VCaP (cell line): Measurements from ENCODE around the gene STPG1.
A peak's percentile ranks its signal among the peaks of the same experiment; 100 is the strongest.
"Not testable (repeated sequence)": the region's sequence is repeated elsewhere in the genome, so short reads cannot be mapped to it uniquely, and the experiment has no call there.

Experiments
- H3K27ac ChIP-seq: fragments of 450-650 bp; 2 replicates; pipeline ENCODE4 v1.5.1; 2017
- CTCF ChIP-seq: fragments of 450-650 bp; conservative IDR thresholded peaks from 2 replicates; pipeline ENCODE4 v1.5.1; 2017; ENCODE audit warnings: mild to moderate bottlenecking, moderate library complexity

STPG1 gene

DNA sequence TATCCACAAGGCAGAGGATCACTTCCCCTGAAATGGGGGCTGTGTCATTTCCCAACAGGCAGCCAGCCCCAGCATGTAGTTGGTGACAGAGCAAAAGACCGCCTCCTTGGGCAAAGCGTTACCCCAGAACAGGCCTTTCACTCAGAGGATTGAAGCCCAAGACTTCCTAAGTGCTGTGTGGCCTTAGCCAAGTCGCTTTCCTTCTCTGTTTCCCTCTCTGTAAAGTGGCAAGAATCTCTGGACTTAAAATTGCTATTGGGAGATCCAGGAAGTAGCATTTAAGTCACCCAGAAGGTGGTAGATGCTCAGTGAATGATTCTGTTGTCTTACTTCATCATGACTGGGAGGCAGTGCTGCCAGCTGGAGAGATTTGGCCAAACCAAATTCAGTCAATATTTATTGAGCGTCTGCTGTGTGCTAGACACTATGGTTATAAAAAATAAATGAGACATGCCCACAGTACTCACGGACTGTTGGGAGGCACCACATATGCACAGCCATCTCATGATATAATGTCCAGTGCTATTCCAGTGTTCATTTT, 37.3 kb upstream of the STPG1 start:
- no peak overlapping the region for H3K27ac ChIP-seq
- no peak for TF ChIP-seq CTCF

DNA sequence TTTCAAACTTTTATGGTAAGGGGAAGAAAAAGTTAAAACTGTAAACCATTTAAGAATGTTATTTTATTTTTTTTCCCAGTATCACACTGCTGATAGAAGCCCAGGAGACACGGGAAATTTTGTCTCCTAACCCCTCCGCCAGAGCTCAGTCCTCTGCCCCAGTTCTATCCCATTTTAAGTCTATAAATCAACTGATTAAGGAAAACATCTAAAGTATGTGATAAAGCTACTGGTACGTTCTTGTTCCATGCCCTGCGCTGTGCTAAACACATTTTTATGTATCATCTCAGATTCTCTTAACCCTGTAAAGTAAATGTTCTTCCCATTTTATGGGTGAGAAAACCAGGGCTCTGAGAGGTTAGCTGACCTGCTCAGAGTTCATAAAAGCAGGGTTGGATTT, 36.7 kb upstream of the STPG1 start:
- H3K27ac ChIP-seq = no peak overlapping the region
- TF ChIP-seq CTCF = no peak

DNA sequence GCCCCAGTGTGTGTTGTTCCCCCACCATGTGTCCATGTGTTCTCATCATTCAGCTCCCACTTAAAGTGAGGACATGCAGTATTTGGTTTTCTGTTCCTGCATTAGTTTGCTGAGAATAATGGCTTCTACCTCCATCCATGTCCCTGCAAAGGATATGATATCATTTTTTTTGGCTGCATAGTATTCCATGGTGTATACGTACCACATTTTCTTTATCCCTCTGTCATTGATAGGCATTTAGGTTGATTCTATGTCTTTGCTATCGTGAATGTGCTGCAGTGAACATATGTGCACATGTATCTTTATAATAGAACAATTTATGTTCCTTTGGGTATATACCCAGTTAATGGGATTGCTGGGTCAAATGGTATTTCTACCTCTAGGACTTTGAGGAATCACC, 32.9 kb upstream of the STPG1 start:
- H3K27ac ChIP-seq = not testable (repeated sequence)

GRCh38 chr1:24443241-24443656, 29.7 kb upstream of the STPG1 start:
- H3K27ac ChIP-seq = peak overlapping the region; percentile 21; the same call in 1 of the 2 replicates
- no peak for TF ChIP-seq CTCF

DNA sequence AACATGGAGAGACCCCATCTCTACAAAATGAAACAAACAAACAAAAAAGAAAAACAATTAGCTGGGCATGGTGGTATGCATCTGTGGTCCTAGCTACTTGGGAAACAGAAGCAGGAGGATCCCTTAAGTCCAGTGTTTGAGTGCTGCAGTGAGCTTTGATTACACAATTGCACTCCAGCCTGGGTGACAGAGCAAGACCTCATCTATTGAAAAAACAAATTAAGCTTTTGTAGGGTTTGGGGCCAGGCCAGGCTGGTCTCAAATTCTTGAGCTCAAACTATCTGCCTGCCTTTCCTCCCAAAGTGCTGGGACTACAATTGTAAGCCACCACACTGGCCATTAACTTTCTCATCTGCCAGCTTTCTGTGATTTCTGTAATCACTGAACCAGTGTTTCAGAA, 29.2 kb upstream of the STPG1 start:
- no peak for TF ChIP-seq CTCF
- H3K27ac ChIP-seq = peak overlapping the region; percentile 21; the same call in 1 of the 2 replicates

GRCh38 chr1:24441996-24442668, 28.6 kb upstream of the STPG1 start:
- no peak overlapping the region; the same call in 1 of the 2 replicates for H3K27ac ChIP-seq

DNA sequence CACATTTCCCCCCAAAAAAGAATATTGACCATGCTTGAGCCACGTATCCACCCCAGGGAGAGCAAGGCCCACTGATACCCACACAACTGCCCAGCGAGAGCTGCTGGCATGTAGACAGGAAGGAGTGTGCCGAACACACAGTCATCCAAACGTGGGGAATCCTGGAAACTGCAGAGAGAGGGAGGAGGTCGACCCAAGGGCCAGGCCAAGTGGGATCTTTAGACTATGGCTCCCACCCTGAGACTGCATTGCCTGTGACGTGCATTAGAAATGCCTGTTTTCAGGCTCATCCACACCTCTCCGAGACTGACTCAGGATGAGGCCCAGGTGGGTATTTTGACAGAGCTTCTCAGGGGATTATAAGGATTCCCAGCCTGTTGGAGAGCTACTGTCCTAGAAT, 27.9 kb upstream of the STPG1 start:
- no peak overlapping the region for H3K27ac ChIP-seq
- TF ChIP-seq CTCF = no peak

More at GRCh38 chr1:24441996-24442668, 28.6 kb upstream of the STPG1 start:
- no peak for TF ChIP-seq CTCF

GRCh38 chr1:24440436-24440835, 26.9 kb upstream of the STPG1 start:
- no peak overlapping the region for H3K27ac ChIP-seq
- no peak for TF ChIP-seq CTCF
